HepG2 (cell line): ENCODE results near the gene ZNF282.

Experiments
- CTCF ChIP-seq: sonication (generic); formaldehyde crosslinking; IDR thresholded peaks from 2 replicates; pipeline ENCODE4 v1.5.0; 2020; ENCODE audit warnings: mild to moderate bottlenecking, missing genetic modification reagents, moderate library complexity
- RAD21 ChIP-seq: fragments of 450-650 bp; formaldehyde crosslinking; IDR thresholded peaks from 2 replicates; pipeline ENCODE4 v1.5.0; 2020; ENCODE audit warnings: mild to moderate bottlenecking

GRCh38 chr7:149195180-149196150 is at the start of gene ZNF282:
- peak; percentile 92 for TF ChIP-seq CTCF (CRISPR knock-in tag)
- peak; percentile 84 for TF ChIP-seq RAD21 (CRISPR knock-in tag)
